GM18870 (cell line): Measurements from ENCODE around the gene AMFR.

Source experiments
- ATAC-seq: cut with Tn5 transposase; IDR thresholded peaks from one replicate; pipeline ENCODE4 v1.9.1; 2021; ENCODE audit warnings: moderate library complexity; ENCODE audit not compliant: unreplicated experiment

AMFR gene

GRCh38 chr16:56424404-56424764 is 961 bp downstream of the AMFR start:
- ATAC-seq, result no peak

DNA sequence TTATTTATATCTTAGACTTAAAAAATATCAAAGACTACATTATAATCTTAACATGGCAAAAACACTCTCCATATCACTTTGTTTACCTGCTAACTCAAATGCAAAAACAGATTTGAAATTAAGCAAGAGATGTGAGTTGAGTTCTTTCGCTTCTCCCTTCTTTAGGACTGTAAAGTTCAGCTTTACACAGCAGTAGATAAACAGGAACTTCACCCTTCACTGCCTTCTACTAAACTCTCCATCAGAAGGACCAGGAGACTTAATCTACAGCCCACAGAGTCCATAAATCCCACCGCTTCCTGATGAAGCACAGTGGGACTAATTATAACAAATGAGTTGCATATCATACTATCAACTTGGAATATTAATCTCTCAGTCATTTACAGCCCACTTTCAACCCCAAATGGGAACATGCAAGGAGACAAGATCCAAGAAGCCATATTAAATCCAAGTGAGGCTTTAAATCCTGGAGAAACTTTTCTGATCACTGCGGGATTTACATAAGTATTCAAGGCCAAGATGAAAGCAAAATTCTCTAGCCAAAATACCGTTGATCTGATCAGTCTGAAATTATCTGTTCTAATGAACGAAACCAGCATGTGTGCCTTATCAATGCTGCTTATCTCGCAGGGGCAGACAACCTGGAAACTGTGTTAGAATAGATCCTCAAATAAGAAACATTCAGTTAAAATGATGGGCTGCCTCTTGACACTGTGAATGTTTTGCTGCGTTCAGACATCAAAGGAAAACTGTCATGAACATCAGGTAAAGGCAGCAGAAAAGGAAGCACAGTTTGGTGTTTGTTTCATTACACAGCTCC is 1.6 kb downstream of the AMFR start:
- no peak for ATAC-seq

GRCh38 chr16:56422896-56423441 is 2.4 kb downstream of the AMFR start:
- ATAC-seq, result no peak

- ATAC-seq, result no peak
Measured at GRCh38 chr16:56421976-56422669, 3.2 kb downstream of the AMFR start.

GRCh38 chr16:56421313-56421712 is 4.0 kb downstream of the AMFR start:
- ATAC-seq, result no peak

GRCh38 chr16:56420613-56421012 is 4.7 kb downstream of the AMFR start:
- no peak for ATAC-seq

DNA sequence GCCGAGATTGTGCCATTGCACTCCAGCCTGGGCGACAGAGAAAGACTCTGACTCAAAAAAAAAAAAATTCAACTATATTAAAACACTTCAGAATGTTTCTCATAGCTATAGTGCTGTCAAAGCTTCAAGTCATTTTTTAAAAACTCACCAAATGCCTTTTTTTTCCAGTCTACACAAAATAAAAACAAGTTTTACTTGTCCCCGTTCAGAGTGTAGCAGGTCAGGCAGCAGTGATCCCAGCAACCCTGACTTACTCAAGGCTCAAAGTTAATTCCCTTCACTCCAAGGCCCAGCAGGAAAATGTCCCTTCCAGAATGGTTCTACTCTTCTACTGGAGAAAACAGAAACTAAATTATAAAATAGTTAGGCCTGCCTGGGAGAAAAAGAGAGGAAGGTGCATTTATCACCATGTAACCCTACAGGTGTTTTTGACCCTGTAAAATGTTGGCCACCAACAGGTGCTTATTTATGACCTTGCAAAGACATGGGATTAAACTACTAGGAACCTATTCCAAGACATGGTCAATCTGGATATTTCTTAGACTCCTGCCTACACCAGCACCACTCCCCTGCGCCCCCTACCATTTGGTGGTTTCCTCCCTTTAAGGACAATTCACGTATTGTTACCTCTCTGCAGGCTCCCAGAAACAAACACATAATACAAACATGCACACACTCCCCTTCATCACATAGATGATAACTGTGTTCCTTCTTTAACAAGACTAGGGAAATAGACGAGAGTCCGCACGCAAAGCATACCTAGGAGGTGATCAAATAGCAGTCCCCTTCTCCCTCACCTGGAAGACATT is 5.4 kb downstream of the AMFR start:
- ATAC-seq, result no peak

DNA sequence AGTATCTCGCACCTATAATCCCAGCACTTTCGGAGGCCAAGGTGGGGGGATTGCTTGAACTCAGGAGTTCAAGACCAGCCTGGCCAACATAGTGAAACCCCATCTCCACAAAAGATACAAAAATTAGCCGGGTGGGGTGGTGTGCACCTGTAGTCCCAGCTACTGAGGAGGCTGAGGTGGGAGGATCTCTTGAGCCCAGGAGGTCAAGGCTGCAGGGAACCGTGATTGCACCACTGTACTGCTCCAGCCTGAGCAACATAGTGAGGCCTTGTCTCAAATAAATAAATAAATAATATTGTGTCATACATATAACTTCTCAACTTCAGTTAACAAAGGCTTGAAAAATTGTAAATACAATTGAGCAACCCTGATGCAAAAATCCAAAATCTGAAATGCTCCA is 8.2 kb downstream of the AMFR start:
- ATAC-seq, result no peak

- no peak for ATAC-seq
Measured at GRCh38 chr16:56415875-56416274, 9.5 kb downstream of the AMFR start.

- ATAC-seq, result no peak
Measured at GRCh38 chr16:56414366-56414765, 11.0 kb downstream of the AMFR start.

DNA sequence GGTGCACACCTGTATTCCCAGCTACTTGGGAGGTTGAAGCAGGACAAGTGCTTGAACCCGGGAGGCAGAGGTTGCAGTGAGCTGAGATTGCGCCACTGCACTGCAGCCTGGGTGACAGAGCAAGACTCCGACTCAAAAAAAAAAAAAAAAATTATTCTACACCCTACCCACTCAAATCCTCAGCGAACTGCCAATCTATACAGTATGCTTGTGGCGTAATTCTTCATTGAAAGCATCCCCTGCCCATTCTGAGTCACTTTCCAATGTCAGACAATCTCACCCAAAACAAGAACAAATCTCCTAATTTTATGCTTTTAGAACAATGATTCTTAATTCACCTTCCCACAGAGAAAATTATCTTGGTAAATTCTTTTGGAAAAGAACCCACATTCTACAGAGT is 12.0 kb downstream of the AMFR start:
- no peak for ATAC-seq

- ATAC-seq, result no peak
Measured at GRCh38 chr16:56411624-56412023, 13.7 kb downstream of the AMFR start.

GRCh38 chr16:56411123-56411522 is 14.2 kb downstream of the AMFR start:
- ATAC-seq, result no peak

GRCh38 chr16:56409195-56409594 is 16.1 kb downstream of the AMFR start:
- ATAC-seq, result no peak

- ATAC-seq, result no peak
Measured at GRCh38 chr16:56408379-56409098, 16.8 kb downstream of the AMFR start.

- ATAC-seq, result no peak
Measured at GRCh38 chr16:56405977-56406672, 19.2 kb downstream of the AMFR start.

- no peak for ATAC-seq
Measured at GRCh38 chr16:56401482-56401881, 23.9 kb downstream of the AMFR start.

DNA sequence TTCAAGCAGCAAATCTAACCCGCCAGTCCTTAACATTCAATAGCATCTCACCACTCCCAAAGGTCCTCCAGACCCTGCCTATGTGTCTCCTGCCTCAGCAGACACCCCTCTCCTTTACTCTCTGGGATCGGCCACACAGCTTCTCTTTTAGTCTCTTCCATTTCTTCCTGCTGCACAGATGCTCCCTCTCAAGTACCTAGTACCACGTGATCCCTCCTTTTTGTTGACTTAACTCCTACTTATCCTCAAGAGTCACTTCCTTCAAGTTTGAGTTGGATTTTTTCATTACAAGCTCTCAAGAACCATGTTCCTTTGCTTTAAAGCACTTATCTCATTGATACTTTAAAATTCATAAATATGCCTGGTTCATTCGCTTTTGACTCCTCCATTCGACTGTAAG is 24.9 kb downstream of the AMFR start:
- ATAC-seq, result no peak

DNA sequence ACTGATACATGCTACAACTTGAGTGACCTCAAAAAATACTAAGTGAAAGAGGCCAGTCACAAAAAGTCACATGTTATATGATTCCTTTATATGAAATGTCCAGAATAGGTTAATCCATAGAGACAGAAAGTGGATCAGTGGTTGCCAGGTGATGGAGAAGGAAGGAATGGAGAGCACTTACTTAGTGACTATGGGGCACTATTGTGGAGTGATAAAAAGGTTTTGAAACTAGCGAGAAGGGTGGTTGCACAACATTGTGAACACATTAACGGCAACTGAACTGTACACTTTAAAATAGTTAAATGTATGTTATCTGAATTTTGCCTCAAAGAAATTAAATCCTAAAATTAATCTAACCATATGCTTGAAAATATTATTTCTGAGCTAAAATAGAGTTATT is 25.9 kb downstream of the AMFR start:
- no peak for ATAC-seq

GRCh38 chr16:56399047-56399446 is 26.3 kb downstream of the AMFR start:
- no peak for ATAC-seq
